Sigmoid colon (tissue), 7 donors: ENCODE measurements around the gene PDE2A. TPM values are rescaled to one million over a fixed set of nuclear protein-coding genes. Genes with fewer than 3 reads are reported as not detected.
"Not testable (repeated sequence)": the region's sequence is repeated elsewhere in the genome, so short reads cannot be mapped to it uniquely, and the experiment has no call there.

Experiments
- DNase-seq: peaks from one replicate; pipeline ENCODE4 v3.0.0-alpha.2; 2019
- H3K27ac ChIP-seq, 4 donors: fragments of 200-600 bp; sonication (generic); one replicate each; pipeline ENCODE4 v1.5.1; 2016 to 2019; ENCODE audit warnings: mild to moderate bottlenecking in 1 of 4
- H3K27me3 ChIP-seq, 3 donors: fragments of 200-600 bp; sonication (generic); one replicate each; pipeline ENCODE4 v1.5.1; 2019; ENCODE audit warnings: mild to moderate bottlenecking in 1 of 3
- H3K36me3 ChIP-seq, 4 donors: fragments of 200-600 bp; sonication (generic); one replicate each; pipeline ENCODE4 v1.5.1; 2016 to 2019
- H3K4me1 ChIP-seq, 4 donors: fragments of 200-600 bp; sonication (generic); one replicate each; pipeline ENCODE4 v1.5.1; 2017 to 2019
- H3K4me3 ChIP-seq, 4 donors: fragments of 200-600 bp; sonication (generic); one replicate each; pipeline ENCODE4 v1.5.1; 2017 to 2019; ENCODE audit warnings: mild to moderate bottlenecking in 2 of 4, moderate library complexity in 1 of 4
- H3K9me3 ChIP-seq, 4 donors: fragments of 200-600 bp in 3 of 4; sonication (generic) in 3 of 4; one replicate each; pipeline versions ENCODE4 v1.5.1 to v1.6.1; 2013 to 2019
- CTCF ChIP-seq, 4 experiments: fragments of 450-650 bp in 3 of 4; fragments of 200-600 bp in 1 of 4; IDR thresholded peaks; one replicate each; pipeline ENCODE4 v1.5.1; 2016 to 2019; ENCODE audit warnings: antibody characterized with exemption in 4 of 4, mild to moderate bottlenecking in 3 of 4, moderate library complexity in 2 of 4
- EP300 ChIP-seq, 4 donors: sonication (generic); formaldehyde crosslinking; IDR thresholded peaks; one replicate each; pipeline ENCODE4 v1.6.1; 2017; ENCODE audit warnings: antibody characterized with exemption in 4 of 4
- POLR2A ChIP-seq, 2 donors: fragments of 450-650 bp; IDR thresholded peaks; one replicate each; pipeline ENCODE4 v1.6.1; 2016; ENCODE audit warnings: antibody characterized with exemption in 2 of 2, mild to moderate bottlenecking in 2 of 2, moderate library complexity in 2 of 2
- POLR2AphosphoS5 ChIP-seq, 4 donors: sonication (generic); formaldehyde crosslinking; IDR thresholded peaks; one replicate each; pipeline ENCODE4 v1.6.1; 2017; ENCODE audit warnings: antibody characterized with exemption in 4 of 4
- WGBS, 2 donors: extraction: QIAGEN DNeasy Blood & Tissue Kit; methylation state at CpG; one replicate each; pipeline ENCODE4 v1.1.7; 2013; 5-methylcytosine and 5-hydroxymethylcytosine counted together
- intact Hi-C: fragments of 100-400 bp; cut with DNase I; formaldehyde crosslinking; loops from one replicate; pipeline ENCODE4 v1.15.1; 2023
- polyA plus RNA-seq, 3 donors: library from polyadenylated mRNA; stranded (reverse); fragments of 200-250 nt; gene quantifications; one replicate each; pipeline ENCODE4 v1.2.3, GENCODE V29; 2013
- total RNA-seq, 4 donors: library from RNA; depleted of rRNA; stranded (reverse); fragments of >200 nt; gene quantifications; one replicate each; pipeline ENCODE4 v1.1.0, GENCODE V29; 2016
- donor health status: healthy with polysubstance abuse.
- donor health status: Bipolar disorder and iron deficiency.
- donor health status: healthy.

PDE2A gene
- total and polyA plus RNA-seq, 7 donors, result 1.8 to 75.1 (median 48.9) TPM

- intact Hi-C loops, result no loop called here
- Histone ChIP-seq H3K4me1 (no peaks in the 10 kb centered on the region), H3K27ac (no peak overlapping the region), H3K36me3 (peaks cover 0 to 46% (median 21%) of the 10 kb centered on the region in 4 donors), H3K27me3 (no peaks in the 10 kb centered on the region), H3K9me3 (no peaks in the 10 kb centered on the region), H3K4me3 (no peak overlapping the region)
- 79 to 90% methylated on average over 14 of the region's 14 CpGs for WGBS, 2 donors
- peak; percentile 54 for DNase-seq
- TF ChIP-seq CTCF (IDR thresholded peaks at IDR 0.05) (no peak), POLR2A (IDR thresholded peaks at IDR 0.05) (no peak), EP300 (IDR thresholded peaks at IDR 0.05) (no peak), POLR2AphosphoS5 (IDR thresholded peaks at IDR 0.05) (no peak)
Observed at GRCh38 chr11:72575533-72576242, 98.5 kb downstream of the PDE2A start.

GRCh38 chr11:72574548-72575460 lies 99.4 kb downstream of the PDE2A start:
- no peak overlapping the region for H3K4me3 ChIP-seq
- no peaks in the 10 kb centered on the region for H3K4me1 ChIP-seq
- WGBS, 2 donors, result 76 to 86% methylated on average over 8 of the region's 8 CpGs
- no peaks in the 10 kb centered on the region for H3K27me3 ChIP-seq
- H3K9me3 ChIP-seq, result no peaks in the 10 kb centered on the region
- peak; percentile 58 for DNase-seq
- TF ChIP-seq CTCF (IDR thresholded peaks at IDR 0.05) (no peak), EP300 (IDR thresholded peaks at IDR 0.05) (no peak), POLR2AphosphoS5 (IDR thresholded peaks at IDR 0.05) (no peak), POLR2A (IDR thresholded peaks at IDR 0.05) (no peak)
- intact Hi-C loops, result loop anchor here (5.0 kb wide), 1 partner anchor 103 kb away; no protein-coding TSS in a partner anchor
- peaks cover 0 to 37% (median 15%) of the 10 kb centered on the region in 4 donors for H3K36me3 ChIP-seq
- no peak overlapping the region for H3K27ac ChIP-seq

GRCh38 chr11:72573855-72574445 lies 100.3 kb downstream of the PDE2A start:
- WGBS, 2 donors, result 92 to 93% methylated on average over 2 of the region's 2 CpGs
- Histone ChIP-seq H3K27me3 (no peaks in the 10 kb centered on the region), H3K4me1 (no peaks in the 10 kb centered on the region), H3K36me3 (peaks cover 0 to 29% (median 15%) of the 10 kb centered on the region in 4 donors), H3K27ac (no peak overlapping the region), H3K4me3 (no peak overlapping the region), H3K9me3 (no peaks in the 10 kb centered on the region)
- intact Hi-C loops, result loop anchor here (5.0 kb wide), 1 partner anchor 102 kb away; no protein-coding TSS in a partner anchor
- no peak for DNase-seq
- TF ChIP-seq CTCF (IDR thresholded peaks at IDR 0.05) (no peak), POLR2A (IDR thresholded peaks at IDR 0.05) (no peak), POLR2AphosphoS5 (IDR thresholded peaks at IDR 0.05) (no peak), EP300 (IDR thresholded peaks at IDR 0.05) (no peak)

GRCh38 chr11:72573072-72573854 lies 101.0 kb downstream of the PDE2A start:
- peak in 3 of 4 experiments; percentile 14 to 67 (median 50) for TF ChIP-seq CTCF (IDR thresholded peaks at IDR 0.05)
- no peak for TF ChIP-seq EP300 (IDR thresholded peaks at IDR 0.05)

GRCh38 chr11:72572540-72572939 lies 101.7 kb downstream of the PDE2A start:
- not testable (repeated sequence) for H3K4me3 ChIP-seq, H3K9me3 ChIP-seq, DNase-seq, H3K4me1 ChIP-seq, H3K27ac ChIP-seq, H3K27me3 ChIP-seq
- intact Hi-C loops, result loop anchor here (5.0 kb wide), 1 partner anchor 100 kb away; no protein-coding TSS in a partner anchor
- peaks cover 0 to 15% (median 6%) of the 10 kb centered on the region in 4 donors for H3K36me3 ChIP-seq
- 31 to 55% methylated on average over 4 of the region's 4 CpGs for WGBS, 2 donors

More at GRCh38 chr11:72573072-72573854, 101.0 kb downstream of the PDE2A start:
- H3K27ac ChIP-seq, result no peak overlapping the region
- H3K4me1 ChIP-seq, result no peaks in the 10 kb centered on the region
- 23 to 31% methylated on average over 10 of the region's 10 CpGs for WGBS, 2 donors
- no peaks in the 10 kb centered on the region for H3K27me3 ChIP-seq
- peaks cover 0 to 22% (median 10%) of the 10 kb centered on the region in 4 donors for H3K36me3 ChIP-seq
- no peaks in the 10 kb centered on the region for H3K9me3 ChIP-seq
- no peak for DNase-seq
- H3K4me3 ChIP-seq, result no peak overlapping the region
- intact Hi-C loops, result loop anchor here (5.0 kb wide), 1 partner anchor 101 kb away; no protein-coding TSS in a partner anchor
